ACHN (cell line): ENCODE data around the gene TRIM37.
"Not testable (repeated sequence)": the region's sequence is repeated elsewhere in the genome, so short reads cannot be mapped to it uniquely, and the experiment has no call there.

Source experiments
- DNase-seq: peaks from one replicate; pipeline ENCODE4 v3.0.0-alpha.2; 2015
- in situ Hi-C: cut with HindIII; loops from 2 replicates; pipeline ENCODE4 v1.10.0; 2017; ENCODE audit warnings: low sequenced_read_pairs, low pct_ligation_motif_present, low pct_unique_long_range_greater_than_20kb

Gene TRIM37

GRCh38 chr17:59124665-59125064, 18.0 kb upstream of the TRIM37 start:
- DNase-seq = no peak
- in situ Hi-C loops = no loop called here

- in situ Hi-C loops = no loop called here
- DNase-seq = peak; percentile 94
Observed at GRCh38 chr17:59121901-59122480, 15.3 kb upstream of the TRIM37 start.

DNA sequence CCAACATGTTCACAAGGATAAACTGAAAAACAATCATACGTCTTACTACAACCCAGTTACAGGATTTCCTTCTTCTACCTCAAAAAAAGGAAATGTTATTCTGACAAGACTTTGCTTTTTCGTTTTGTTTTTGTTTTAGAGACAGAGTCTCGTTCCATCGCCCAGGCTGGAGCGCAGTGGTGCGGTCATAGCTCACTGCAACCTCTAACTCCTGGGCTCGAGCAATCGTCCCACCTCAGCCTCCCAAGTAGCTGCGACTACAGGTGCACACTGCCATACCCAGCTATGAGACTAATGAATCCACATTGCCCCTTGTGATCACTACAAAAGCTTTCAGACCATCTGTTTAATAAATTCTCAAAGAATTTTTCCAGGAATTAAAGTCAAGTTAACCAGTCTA, 8.8 kb upstream of the TRIM37 start:
- in situ Hi-C loops = no loop called here
- DNase-seq = no peak

DNA sequence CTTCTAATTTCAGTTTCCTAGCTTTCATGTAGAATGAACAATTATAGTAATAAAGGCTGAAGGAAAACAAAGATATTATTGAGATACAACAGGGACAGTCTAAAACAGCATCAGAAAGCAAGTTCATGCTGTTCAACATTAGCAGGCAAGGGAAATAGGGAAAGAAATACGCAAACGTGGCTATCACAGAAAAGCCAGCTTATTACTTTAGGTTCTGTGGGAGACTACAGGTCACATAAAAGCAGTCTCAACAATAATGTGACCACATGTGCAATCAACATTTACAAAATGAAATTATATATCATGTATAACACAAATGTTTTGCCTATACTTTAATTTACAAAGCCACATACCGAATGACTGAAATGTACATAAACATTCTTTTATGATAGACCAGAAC, 4.9 kb upstream of the TRIM37 start:
- DNase-seq = no peak
- in situ Hi-C loops = no loop called here

GRCh38 chr17:59110973-59111372, 4.3 kb upstream of the TRIM37 start:
- DNase-seq = no peak
- in situ Hi-C loops = no loop called here

DNA sequence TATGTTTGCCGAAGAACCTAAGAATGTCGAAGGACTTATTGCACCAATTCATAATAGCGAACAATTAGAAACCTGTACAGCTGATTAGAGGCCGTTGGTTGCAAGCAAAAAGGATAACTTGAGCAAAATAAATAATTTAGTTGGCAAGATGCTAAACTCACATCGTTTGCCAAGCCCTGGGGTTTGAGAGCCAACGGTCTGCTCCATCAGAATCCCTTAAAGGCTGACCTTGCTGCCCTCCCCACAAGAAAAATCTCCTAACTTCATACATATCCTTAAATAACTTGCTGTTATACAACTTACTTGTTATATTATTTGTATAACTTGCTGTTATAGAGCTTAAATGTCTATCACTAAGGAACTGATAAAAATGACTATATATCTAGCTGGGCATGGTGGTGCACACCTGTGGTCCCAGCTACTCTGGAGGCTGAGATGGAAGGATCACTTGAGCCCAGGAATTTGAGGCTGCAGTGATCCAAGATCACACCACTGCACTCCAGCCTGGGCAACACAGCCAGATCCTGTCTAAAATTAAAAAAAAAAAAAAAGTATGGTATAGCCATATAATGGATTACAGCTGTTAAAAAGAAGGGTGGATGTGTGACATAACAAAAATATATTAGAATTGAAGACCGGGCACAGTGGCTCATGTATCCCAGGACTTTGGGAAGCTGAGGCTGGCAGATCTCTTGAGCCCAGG, 1.9 kb upstream of the TRIM37 start:
- in situ Hi-C loops = no loop called here

GRCh38 chr17:59107306-59107670, 608 bp upstream of the TRIM37 start:
- in situ Hi-C loops = no loop called here

More for the DNA sequence above, 1.9 kb upstream of the TRIM37 start:
- no peak for DNase-seq

GRCh38 chr17:59105852-59106462, 723 bp downstream of the TRIM37 start:
- in situ Hi-C loops = no loop called here
- peak; percentile 74 for DNase-seq

More at GRCh38 chr17:59107306-59107670, 608 bp upstream of the TRIM37 start:
- no peak for DNase-seq

- no peak for DNase-seq
- in situ Hi-C loops = no loop called here
Observed at GRCh38 chr17:59101178-59101577, 5.5 kb downstream of the TRIM37 start.

DNA sequence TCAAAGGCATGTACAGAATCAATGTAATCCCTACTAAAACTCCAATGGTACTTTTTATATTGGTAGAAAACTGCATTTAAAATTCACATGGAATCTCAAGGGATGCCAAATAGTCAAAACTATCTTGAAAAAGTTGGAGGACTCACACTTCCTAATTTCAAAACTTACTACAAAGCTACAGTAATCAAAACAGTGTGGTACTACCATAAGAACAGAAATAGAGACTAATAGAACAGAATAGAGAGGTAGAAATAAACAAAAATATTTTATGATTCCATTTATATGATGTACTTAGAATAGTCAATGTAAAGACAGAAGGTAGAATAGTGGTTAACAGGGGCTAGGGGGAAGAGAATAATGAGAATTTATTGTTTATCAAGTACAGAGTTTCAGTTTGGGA, 8.8 kb downstream of the TRIM37 start:
- DNase-seq = no peak
- in situ Hi-C loops = no loop called here

DNA sequence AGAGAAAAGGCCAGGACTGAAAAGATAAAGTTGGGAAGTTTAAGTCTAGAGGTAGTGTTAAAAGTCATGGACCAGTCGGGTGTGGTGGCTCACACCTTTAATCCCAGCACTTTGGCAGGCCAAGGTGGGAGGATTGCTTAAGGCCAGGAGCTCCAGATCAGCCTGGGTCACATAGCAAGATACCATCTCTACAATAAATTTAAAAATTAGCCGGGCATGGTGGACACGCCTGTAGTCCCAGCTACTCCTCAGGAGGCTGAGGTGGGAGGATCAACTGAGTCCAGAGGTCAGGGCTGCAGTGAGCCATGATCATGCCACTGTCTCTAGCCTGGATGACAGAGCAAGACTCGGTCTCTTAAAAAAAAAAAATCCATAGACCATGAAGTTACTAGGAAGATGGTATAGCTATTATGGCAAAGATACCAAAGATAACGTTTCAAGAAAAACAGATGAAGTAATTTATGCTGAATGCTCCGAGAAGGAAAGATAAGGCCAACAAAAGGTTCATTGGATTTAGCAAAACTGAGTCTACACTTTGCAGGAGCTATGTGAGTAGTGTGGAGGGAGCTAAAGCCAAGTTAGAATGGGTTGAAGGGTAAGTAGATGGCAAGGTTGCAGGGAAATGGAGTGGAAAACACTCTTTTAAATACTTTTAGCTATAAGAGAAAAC, 11.7 kb downstream of the TRIM37 start:
- in situ Hi-C loops = no loop called here
- no peak for DNase-seq

- in situ Hi-C loops = no loop called here
- peak; percentile 88 for DNase-seq
Observed at GRCh38 chr17:59093702-59094231, 12.9 kb downstream of the TRIM37 start.

GRCh38 chr17:59093145-59093701, 13.5 kb downstream of the TRIM37 start:
- in situ Hi-C loops = no loop called here

DNA sequence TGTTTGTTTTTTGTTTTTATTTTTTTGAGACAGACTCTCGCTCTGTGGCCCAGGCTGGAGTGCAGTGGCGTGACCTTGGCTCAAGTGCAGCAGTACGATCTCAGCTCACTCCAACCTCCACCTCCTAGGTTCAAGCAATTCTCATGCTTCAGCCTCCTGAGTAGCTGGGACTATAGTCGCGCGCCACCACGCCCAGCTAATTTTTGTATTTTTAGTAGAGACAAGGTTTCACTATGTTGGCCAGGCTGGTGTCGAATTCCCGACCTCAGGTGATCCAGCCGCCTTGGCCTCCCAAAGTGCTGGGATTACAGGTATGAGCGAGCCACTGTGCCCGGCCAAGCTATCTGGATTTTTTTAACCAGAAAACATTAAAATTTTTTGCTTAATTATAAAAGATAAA, 16.1 kb downstream of the TRIM37 start:
- DNase-seq, in situ Hi-C loops: not testable (repeated sequence)

More at GRCh38 chr17:59093145-59093701, 13.5 kb downstream of the TRIM37 start:
- no peak for DNase-seq

- no peak for DNase-seq
- in situ Hi-C loops = no loop called here
Observed at GRCh38 chr17:59084154-59084553, 22.5 kb downstream of the TRIM37 start.

- no peak for DNase-seq
- in situ Hi-C loops = no loop called here
Observed at GRCh38 chr17:59074494-59074893, 32.2 kb downstream of the TRIM37 start.

DNA sequence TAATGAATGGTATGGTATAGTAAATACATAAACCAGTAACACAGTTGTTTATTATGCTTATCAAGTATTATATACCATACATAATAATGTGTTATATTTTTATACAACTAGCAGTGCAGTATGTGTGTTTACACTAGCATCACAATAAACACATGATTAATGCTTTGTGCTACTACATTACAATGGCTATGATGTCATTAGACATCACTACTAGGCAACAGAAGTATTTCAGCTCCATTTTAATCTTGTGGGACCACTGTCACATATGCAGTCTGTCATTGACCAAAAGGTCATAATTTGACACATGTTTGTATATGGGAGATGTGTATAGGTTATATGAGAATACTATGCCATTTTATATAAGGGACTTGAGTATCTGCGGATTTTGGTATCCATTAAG, 32.7 kb downstream of the TRIM37 start:
- in situ Hi-C loops = no loop called here

DNA sequence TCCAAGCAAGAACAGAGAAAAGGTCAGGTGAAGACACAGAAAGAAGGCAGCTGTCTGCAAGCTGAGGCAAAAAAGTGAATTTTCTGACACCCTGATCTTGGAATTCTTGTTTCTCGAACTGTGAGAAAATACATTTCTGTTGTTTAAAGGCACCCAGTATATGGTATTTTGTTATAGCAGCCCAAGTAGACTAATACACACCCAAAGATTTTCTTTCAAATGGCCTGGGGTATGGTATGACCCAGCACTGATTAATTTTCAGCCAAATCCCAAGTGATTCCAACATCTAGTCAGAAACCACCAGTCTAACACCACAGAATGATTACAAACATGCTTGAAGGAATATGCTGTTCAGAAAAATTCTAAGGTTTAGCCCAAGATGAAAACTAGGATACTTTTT, 36.8 kb downstream of the TRIM37 start:
- in situ Hi-C loops = no loop called here
- no peak for DNase-seq

More for the DNA sequence above, 32.7 kb downstream of the TRIM37 start:
- no peak for DNase-seq

- no peak for DNase-seq
- in situ Hi-C loops = no loop called here
Observed at GRCh38 chr17:59067756-59068155, 38.9 kb downstream of the TRIM37 start.
